Hepatocyte (in vitro differentiated cells): ENCODE results near the gene GABBR2. TPM values are rescaled to one million over a fixed set of nuclear protein-coding genes. Genes with fewer than 3 reads are reported as not detected.

ENCODE experiments used
- DNase-seq: peaks from one replicate; pipeline ENCODE4 v3.0.0-alpha.2; 2016; ENCODE audit warnings: low spot score
- H2AFZ ChIP-seq: fragments of 200-600 bp; sonication (generic); 2 replicates; pipeline ENCODE4 v1.6.0; 2016; ENCODE audit warnings: antibody characterized with exemption, mild to moderate bottlenecking
- H3K27ac ChIP-seq: fragments of 200-600 bp; sonication (generic); 2 replicates; pipeline ENCODE4 v1.5.1; 2016; ENCODE audit warnings: mild to moderate bottlenecking
- H3K27me3 ChIP-seq: fragments of 200-600 bp; sonication (generic); 2 replicates; pipeline ENCODE4 v1.6.1; 2016
- H3K36me3 ChIP-seq: fragments of 200-600 bp; sonication (generic); replicated peaks from 2 replicates; pipeline ENCODE4 v1.5.1; 2016; ENCODE audit warnings: low read depth; ENCODE audit not compliant: insufficient read depth
- H3K4me1 ChIP-seq: fragments of 200-600 bp; sonication (generic); 2 replicates; pipeline ENCODE4 v1.5.1; 2016; ENCODE audit warnings: mild to moderate bottlenecking, moderate library complexity; ENCODE audit not compliant: insufficient read depth
- H3K4me2 ChIP-seq: fragments of 200-600 bp; sonication (generic); 2 replicates; pipeline ENCODE4 v1.6.0; 2016
- H3K4me3 ChIP-seq: fragments of 200-600 bp; sonication (generic); 2 replicates; pipeline ENCODE4 v1.5.1; 2016; ENCODE audit warnings: mild to moderate bottlenecking
- H3K79me2 ChIP-seq: fragments of 200-600 bp; sonication (generic); 2 replicates; pipeline ENCODE4 v1.6.0; 2017; ENCODE audit warnings: mild to moderate bottlenecking
- H3K9me2 ChIP-seq: fragments of 200-600 bp; sonication (generic); replicated peaks from 2 replicates; pipeline ENCODE4 v1.6.0; 2017; ENCODE audit warnings: mild to moderate bottlenecking; ENCODE audit not compliant: insufficient read depth
- H3K9me3 ChIP-seq: fragments of 200-600 bp; sonication (generic); 2 replicates; pipeline ENCODE4 v1.5.1; 2016; ENCODE audit warnings: low read depth, mild to moderate bottlenecking
- H4K20me1 ChIP-seq: fragments of 200-600 bp; sonication (generic); 2 replicates; pipeline ENCODE4 v1.6.0; 2016; ENCODE audit warnings: mild to moderate bottlenecking; ENCODE audit not compliant: insufficient read depth, poor library complexity, severe bottlenecking
- EZH2 ChIP-seq: fragments of 200-600 bp; sonication (generic); IDR thresholded peaks from 2 replicates; pipeline ENCODE4 v1.6.1; 2016; ENCODE audit warnings: antibody characterized with exemption, mild to moderate bottlenecking, borderline replicate concordance
- EZH2phosphoT487 ChIP-seq: fragments of 200-600 bp; sonication (generic); IDR thresholded peaks from one replicate; pipeline ENCODE4 v1.6.1; 2018; ENCODE audit warnings: antibody characterized with exemption, mild to moderate bottlenecking, low read depth, moderate library complexity; ENCODE audit not compliant: unreplicated experiment, severe bottlenecking
- WGBS: methylation state at CpG from one replicate; pipeline ENCODE4 v1.1.6; 2016; ENCODE audit warnings: low lambda C conversion rate; ENCODE audit errors: missing lambda C conversion rate; 5-methylcytosine and 5-hydroxymethylcytosine counted together
- polyA plus RNA-seq: library from polyadenylated mRNA; unstranded; fragments of >200 nt; fragmentation: Nextera tagmentation; extraction: Ambion mirVana; gene quantifications from 2 replicates; pipeline ENCODE4 v1.2.1, GENCODE V29; 2016
- total RNA-seq: library from RNA; depleted of rRNA; stranded (reverse); fragments of >200 nt; gene quantifications from 2 replicates; pipeline ENCODE4 v1.2.3, GENCODE V29; 2014
- TF ChIP-seq, protein P1 (sequence below): fragments of 200-600 bp; sonication (generic); IDR thresholded peaks from 2 replicates; pipeline ENCODE4 v1.5.1; 2016; ENCODE audit warnings: antibody characterized with exemption, mild to moderate bottlenecking; ENCODE audit not compliant: poor library complexity

GABBR2 gene
- total and polyA plus RNA-seq, 2 experiments from 2014 or later, result 0.20 to 0.28 TPM

DNA sequence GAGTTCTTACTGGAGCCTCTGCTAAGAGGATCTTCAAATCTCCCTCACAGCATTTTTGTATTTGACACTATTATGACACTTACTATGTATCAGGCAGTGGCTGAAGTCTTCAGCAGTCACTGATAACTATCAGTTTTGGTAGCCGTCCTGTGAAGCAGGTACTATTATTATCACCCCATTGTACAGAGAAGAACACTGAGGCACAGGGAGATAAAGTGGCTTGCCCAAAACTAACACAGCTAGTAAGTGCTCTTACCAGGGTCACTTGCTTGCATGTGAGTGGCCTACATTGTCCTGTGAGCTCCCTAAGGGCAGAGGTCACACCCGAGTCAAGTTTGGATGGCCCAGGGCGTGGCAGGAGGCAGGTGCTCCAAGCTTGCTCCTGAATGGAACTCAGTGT, 16.8 kb downstream of the GABBR2 start:
- Histone ChIP-seq H3K36me3 (no peaks in the 10 kb centered on the region), H3K4me1 (no peaks in the 10 kb centered on the region), H2AFZ (no peak overlapping the region), H3K79me2 (no peaks in the 10 kb centered on the region), H3K9me2 (no peaks in the 10 kb centered on the region), H4K20me1 (no peaks in the 10 kb centered on the region), H3K27ac (no peak overlapping the region), H3K4me3 (no peak overlapping the region), H3K27me3 (no peaks in the 10 kb centered on the region), H3K4me2 (no peak overlapping the region), H3K9me3 (no peaks in the 10 kb centered on the region)
- 91% methylated on average over 3 of the region's 3 CpGs for WGBS
- TF ChIP-seq EZH2phosphoT487, result no peak
- TF ChIP-seq EZH2, result no peak
- TF ChIP-seq, protein P1, sequence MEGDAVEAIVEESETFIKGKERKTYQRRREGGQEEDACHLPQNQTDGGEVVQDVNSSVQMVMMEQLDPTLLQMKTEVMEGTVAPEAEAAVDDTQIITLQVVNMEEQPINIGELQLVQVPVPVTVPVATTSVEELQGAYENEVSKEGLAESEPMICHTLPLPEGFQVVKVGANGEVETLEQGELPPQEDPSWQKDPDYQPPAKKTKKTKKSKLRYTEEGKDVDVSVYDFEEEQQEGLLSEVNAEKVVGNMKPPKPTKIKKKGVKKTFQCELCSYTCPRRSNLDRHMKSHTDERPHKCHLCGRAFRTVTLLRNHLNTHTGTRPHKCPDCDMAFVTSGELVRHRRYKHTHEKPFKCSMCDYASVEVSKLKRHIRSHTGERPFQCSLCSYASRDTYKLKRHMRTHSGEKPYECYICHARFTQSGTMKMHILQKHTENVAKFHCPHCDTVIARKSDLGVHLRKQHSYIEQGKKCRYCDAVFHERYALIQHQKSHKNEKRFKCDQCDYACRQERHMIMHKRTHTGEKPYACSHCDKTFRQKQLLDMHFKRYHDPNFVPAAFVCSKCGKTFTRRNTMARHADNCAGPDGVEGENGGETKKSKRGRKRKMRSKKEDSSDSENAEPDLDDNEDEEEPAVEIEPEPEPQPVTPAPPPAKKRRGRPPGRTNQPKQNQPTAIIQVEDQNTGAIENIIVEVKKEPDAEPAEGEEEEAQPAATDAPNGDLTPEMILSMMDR, result no peak
- no peak for DNase-seq

- no peaks in the 10 kb centered on the region for H3K9me3 ChIP-seq
- DNase-seq, result no peak
- H2AFZ ChIP-seq, result no peak overlapping the region
- H3K27ac ChIP-seq, result no peak overlapping the region
- no peaks in the 10 kb centered on the region for H4K20me1 ChIP-seq
- no peaks in the 10 kb centered on the region for H3K4me1 ChIP-seq
- H3K36me3 ChIP-seq, result no peaks in the 10 kb centered on the region
- no peaks in the 10 kb centered on the region for H3K79me2 ChIP-seq
- no peaks in the 10 kb centered on the region for H3K9me2 ChIP-seq
- H3K27me3 ChIP-seq, result no peaks in the 10 kb centered on the region
- H3K4me2 ChIP-seq, result no peak overlapping the region
- no peak overlapping the region for H3K4me3 ChIP-seq
- TF ChIP-seq EZH2phosphoT487, result no peak
- TF ChIP-seq, protein P1, result no peak
- TF ChIP-seq EZH2, result no peak
- 86% methylated on average over 1 of the region's 1 CpG for WGBS
Observed at GRCh38 chr9:98690686-98691085, 18.0 kb downstream of the GABBR2 start.

- H4K20me1 ChIP-seq, result no peaks in the 10 kb centered on the region
- H3K4me3 ChIP-seq, result no peak overlapping the region
- no peak overlapping the region for H3K4me2 ChIP-seq
- WGBS, result 80% methylated on average over 7 of the region's 7 CpGs
- no peaks in the 10 kb centered on the region for H3K9me2 ChIP-seq
- H3K27ac ChIP-seq, result no peak overlapping the region
- H3K79me2 ChIP-seq, result no peaks in the 10 kb centered on the region
- no peak overlapping the region for H2AFZ ChIP-seq
- no peaks in the 10 kb centered on the region for H3K27me3 ChIP-seq
- no peak for DNase-seq
- H3K4me1 ChIP-seq, result no peaks in the 10 kb centered on the region
- no peaks in the 10 kb centered on the region for H3K9me3 ChIP-seq
- H3K36me3 ChIP-seq, result no peaks in the 10 kb centered on the region
- no peak for TF ChIP-seq EZH2phosphoT487
Observed at GRCh38 chr9:98688710-98689495, 19.8 kb downstream of the GABBR2 start.

DNA sequence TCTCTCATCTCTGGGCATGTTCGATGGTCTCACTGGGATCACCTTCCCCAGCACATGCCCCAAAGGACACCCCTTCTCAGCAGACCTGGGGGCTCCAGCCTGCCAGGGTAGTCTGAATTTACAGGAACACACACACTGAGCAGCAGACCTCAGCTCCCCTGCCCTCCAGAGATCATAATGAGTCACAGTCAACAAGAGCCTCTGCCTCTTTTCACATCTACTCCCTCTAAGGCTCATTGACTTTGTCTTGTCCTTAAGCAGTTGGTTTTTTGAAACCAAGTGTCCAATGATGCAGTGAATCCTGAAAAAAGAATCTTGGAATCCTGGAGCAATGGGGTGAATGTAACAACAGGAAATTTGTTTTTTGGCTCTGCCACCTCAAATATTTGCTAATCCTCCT, 20.8 kb downstream of the GABBR2 start:
- H4K20me1 ChIP-seq, result no peaks in the 10 kb centered on the region
- H2AFZ ChIP-seq, result no peak overlapping the region
- 100% methylated on average over 1 of the region's 1 CpG for WGBS
- H3K36me3 ChIP-seq, result no peaks in the 10 kb centered on the region
- no peaks in the 10 kb centered on the region for H3K9me2 ChIP-seq
- no peaks in the 10 kb centered on the region for H3K79me2 ChIP-seq
- DNase-seq, result no peak
- H3K27ac ChIP-seq, result no peak overlapping the region
- no peak overlapping the region for H3K4me3 ChIP-seq
- no peaks in the 10 kb centered on the region for H3K4me1 ChIP-seq
- H3K4me2 ChIP-seq, result no peak overlapping the region
- H3K9me3 ChIP-seq, result no peaks in the 10 kb centered on the region
- no peaks in the 10 kb centered on the region for H3K27me3 ChIP-seq
- TF ChIP-seq EZH2phosphoT487, result no peak
- TF ChIP-seq, protein P1, result no peak
- no peak for TF ChIP-seq EZH2
